NCI-H2081 treated with DMSO at 0.1 percent for 48 hours (cell line): Measurements from ENCODE around the gene ANGPT4.
"Not testable (repeated sequence)": the region's sequence is repeated elsewhere in the genome, so short reads cannot be mapped to it uniquely, and the experiment has no call there.

Experiments
- DNase-seq: peaks from one replicate; lab custom pipeline; 2025; lab: John Stamatoyannopoulos, UW

ANGPT4 gene

DNA sequence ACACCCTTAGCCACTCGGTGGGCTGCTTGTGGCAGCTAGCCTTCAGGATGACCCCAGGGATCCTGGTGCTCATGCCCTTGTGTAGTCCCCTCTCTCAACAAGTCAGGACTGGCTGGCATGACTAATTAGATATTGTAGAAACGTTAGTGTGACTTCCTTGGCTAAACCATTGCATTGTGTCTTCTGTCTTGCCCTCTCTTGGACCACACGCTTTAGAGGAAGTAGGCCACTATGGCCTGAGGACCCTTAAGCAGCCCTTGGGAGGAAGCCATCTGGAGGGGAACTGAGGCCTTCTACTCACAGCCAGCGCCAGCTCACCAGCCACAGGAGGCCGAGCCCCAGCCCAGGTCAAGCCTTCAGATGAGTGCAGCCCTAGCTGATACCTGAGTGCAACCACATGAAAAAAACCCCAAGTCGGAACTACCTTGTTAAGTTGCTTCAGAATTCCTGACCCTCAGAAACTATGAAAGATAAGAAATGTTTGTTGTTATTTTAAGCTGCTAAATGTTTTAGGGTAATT lies 10.1 kb downstream of the ANGPT4 start:
- DNase-seq = no peak

DNA sequence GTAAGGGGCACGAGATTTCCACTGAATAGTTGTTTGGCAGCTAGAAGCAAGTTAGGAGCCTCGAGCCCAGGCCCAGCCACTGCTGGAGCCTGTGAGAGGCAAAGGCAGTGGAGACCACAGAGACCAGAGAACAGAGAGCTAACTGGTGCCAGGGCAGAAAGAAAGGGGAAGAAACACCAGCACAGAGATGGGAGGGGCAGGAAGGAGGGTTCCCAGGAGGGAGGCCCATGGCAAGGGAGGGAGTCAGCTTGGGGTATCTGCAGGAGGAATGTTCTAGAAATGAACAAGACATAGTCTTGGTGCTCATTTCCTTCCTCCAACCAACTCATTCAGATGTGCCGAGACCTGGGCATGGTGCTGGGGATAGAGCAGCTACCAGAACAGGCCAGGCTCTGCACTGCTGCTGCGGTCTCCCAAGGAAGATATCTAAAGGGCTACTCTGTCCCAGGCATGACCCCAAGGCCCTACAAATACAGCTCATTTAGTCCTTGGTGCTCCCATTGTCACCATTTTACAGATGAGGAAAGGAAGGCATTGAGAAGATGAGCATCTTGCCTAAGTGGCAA lies 10.7 kb downstream of the ANGPT4 start:
- no peak for DNase-seq

DNA sequence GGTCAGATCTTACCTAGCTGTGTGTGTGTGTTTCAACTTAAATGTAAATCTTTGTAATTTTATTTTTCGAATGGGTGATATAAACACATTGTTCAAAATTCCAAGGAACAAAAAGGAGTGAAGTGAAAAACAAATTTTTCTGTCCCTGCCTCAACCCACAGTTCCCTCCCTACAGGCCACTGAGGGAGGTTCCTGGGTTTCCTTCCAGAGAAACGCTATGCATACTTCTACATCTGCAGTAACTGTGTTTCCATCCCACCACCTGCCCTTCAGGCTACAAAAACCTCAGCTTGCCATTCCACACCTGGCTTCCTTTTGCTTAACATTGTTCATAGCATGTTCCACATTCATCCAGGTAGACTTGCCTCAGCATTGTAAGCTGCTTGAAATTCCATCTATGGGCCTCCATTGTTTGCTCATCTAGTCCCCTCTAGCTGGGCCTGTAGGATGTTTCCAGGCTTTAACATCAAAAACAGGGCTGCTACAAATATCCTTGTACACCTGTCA lies 12.0 kb downstream of the ANGPT4 start:
- DNase-seq = no peak

DNA sequence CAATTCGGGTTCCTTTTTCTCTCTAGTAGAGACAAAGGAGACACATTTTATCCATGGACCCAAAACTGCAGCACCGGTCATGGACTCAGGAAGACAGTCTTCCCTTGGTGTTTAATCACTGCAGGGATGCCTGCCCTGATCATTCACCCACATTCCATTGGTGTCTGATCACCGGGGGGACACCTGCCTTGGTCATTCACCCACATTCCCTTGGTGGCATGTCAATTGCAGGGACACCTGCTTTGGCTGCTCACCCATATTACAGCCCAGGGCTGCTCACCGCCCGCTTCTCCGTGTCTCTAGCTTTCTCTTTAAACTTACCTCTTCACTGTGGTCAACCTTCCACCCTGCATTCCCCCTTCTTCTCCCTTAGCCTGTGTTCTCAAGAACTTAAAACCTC lies 18.7 kb downstream of the ANGPT4 start:
- DNase-seq = not testable (repeated sequence)

DNA sequence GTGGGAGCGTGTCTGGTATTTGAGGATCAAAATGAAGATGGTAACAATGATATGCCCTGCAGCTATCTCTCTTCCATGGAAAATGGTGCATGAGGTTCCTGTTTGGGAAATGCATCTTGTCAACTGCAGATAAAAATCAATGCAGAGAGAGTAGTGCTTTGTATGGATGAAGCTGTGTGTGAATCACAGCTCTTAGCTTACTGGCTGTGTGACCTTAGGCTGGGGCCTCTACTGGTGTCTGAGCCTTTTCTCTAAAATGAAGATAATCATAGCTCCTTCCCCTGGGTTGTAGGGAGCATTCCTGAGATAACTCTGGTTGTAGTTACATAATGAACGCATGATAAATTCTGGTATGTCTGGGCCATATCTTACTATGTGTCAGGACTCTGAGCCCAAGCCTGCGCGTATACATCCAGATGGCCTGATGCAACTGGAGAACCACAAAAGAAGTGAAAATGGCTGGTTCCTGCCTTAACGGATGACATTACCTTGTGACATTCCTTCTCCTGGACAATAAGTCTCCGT lies 19.6 kb downstream of the ANGPT4 start:
- DNase-seq = no peak

DNA sequence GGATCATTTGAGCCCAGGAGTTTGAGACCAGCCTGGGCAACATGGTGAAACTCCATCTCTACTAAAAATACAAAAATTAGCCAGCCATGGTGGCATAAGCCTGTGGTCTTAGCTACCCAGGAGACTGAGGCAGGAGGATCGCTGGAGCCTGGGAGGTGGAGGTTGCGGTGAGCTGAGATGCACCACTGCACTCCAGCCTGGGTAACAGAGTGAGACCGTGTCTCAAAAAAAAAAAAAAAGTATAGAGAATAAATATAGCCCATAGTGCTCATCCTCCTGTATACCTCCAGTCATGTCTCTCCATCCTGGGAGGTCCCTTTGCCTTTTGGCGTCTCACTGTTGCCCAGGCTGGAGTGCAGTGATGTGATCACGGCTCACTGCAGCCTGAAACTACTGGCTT lies 23.8 kb downstream of the ANGPT4 start:
- DNase-seq = not testable (repeated sequence)

DNA sequence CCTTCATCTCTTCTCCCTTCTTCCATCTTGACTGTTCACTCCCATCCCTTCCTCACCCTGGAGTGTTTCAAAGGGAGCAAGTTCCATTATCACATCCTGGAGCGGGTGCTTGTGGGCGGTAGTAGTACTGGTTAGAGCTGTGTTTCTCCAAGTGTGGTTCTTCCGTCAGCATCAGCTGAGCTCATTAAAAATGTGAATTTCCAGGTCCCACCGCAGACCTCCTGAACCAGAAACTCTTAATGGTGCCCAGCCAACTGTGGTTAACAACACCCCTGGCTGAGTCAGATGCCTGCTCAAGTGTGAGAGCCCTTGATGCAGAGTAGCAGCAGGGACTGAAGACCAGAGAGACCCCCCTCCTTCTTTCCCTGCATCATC lies 24.4 kb downstream of the ANGPT4 start:
- DNase-seq = no peak

DNA sequence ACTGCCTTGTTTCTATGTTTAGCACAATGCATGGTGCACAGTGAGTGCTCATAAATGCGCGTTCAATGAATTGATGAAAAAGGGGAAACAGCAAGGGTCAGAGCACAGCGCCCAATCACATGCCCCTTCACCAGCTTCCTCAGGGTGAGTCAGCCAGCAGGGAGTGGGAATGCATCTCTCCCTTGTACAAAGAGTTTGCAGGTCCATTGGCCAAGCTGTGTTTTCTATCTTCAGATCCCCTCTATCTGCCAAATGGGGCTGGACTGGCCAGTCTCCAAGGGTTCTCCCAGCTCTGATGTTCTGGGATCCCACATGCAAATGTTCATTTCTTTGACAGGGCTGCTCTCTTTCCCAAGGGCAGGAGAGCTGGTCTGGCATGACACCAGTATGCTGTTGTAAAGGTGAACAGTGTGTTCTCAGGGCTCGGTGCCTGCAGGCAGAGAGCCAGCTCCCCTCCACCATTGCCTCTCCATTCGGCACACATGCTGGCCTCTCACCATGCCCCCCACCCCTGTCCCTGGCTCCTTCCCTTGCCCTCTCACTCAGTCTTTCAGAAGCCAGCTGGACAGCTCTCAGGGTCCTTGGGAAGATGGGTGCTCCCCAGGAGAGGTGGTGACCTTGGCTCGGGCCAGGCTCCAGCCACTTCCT lies 25.0 kb downstream of the ANGPT4 start:
- DNase-seq = no peak

DNA sequence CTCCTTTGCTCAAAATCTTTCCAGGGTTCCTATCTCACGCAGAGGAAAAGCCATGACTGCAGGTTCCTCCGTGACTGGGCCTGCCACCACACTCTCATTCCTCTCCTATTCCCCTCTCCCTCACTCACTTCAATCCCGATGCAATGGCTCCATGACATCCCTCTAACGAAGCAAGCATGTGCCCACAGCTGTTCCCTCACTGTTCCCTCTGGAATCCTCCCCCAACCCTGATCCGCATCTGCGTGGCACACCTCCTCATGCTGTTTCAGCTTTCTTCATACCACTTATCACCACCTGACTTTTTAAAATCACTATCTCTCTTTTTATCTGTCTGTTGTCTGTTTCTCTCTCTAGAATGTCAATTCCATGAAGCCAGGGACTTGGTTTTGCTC lies 25.5 kb downstream of the ANGPT4 start:
- DNase-seq = no peak

DNA sequence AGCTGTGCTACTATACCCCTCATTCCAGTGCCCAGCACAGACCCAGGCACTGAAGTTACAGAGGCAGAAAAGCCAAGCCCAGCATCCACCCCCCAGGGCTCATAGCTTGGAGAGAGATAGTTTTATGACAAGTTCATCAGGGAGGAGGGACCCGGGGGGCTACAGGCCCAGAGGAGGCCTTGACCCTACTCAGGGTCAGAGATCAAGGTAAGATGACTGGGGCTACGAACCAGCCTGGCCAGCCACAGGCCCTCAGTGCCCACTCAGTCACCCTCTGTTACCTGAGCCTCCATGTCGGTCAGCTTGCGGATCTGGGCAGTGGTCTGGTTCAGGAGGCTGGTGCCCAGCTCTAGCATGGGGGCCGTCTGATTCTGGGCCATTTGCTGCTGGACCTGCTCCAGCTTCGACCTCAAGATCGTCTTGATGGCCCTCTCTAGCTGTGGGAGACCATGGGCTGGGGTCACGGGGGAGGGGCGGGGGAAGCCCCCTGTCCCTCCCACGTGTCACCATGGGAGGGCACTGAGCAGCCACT lies 26.1 kb downstream of the ANGPT4 start:
- DNase-seq = no peak

DNA sequence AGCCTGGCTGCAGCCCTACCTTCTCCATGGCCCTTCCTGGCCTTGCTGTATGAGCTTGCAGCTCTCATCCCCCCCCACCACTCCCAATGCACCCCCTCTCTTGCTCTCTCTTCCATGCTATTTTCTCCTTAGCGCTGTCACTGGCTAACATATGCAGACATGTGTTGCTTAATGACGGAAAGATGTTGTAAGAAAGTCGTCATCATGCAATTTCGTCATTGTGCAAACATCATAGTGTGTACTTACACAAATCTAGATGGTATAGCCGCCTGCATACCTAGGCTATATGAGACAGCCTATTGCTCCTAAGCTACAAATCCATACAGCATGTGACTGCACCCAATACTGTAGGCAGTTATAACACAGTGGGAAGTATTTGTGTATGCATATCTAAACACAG lies 27.0 kb downstream of the ANGPT4 start:
- DNase-seq = no peak

DNA sequence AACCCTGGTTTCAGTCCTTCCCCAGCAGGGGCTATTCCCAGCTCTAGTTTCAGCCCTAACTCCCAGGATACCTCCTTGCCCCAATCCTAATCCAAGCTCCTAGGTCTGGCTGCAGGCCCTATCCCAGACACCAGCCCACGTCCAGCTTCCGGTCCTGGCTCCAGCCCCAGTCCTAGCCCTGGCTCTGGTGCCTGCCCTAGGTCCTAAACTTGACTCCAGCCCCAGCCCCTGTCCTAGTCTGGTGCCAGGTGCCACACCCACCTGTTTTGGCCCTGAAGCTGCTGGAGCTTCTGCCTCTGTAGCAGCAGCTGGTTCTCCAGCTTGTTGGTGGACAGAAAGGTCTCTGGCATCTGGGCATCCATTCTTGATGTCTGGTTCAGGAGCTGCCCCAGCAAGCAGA lies 28.1 kb downstream of the ANGPT4 start:
- no peak for DNase-seq

DNA sequence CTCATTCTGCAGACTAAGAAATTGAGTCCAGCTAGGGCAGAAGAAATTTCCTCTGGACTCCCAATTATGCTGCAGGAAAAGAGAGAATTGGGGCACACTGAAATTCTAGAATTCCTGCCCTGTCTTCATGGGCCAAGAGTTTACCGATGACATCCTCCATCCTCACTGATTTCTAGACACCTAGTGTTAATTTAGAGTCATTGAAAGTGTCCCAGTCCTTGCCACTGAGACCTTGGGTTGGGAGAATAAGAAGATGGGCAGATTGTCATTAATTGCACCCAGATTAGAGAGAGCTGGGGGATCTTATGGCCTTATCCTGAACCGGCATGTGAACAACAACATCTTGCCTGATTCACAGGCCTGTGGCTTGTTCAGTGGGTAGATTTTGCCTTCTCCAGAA lies 29.0 kb downstream of the ANGPT4 start:
- no peak for DNase-seq

DNA sequence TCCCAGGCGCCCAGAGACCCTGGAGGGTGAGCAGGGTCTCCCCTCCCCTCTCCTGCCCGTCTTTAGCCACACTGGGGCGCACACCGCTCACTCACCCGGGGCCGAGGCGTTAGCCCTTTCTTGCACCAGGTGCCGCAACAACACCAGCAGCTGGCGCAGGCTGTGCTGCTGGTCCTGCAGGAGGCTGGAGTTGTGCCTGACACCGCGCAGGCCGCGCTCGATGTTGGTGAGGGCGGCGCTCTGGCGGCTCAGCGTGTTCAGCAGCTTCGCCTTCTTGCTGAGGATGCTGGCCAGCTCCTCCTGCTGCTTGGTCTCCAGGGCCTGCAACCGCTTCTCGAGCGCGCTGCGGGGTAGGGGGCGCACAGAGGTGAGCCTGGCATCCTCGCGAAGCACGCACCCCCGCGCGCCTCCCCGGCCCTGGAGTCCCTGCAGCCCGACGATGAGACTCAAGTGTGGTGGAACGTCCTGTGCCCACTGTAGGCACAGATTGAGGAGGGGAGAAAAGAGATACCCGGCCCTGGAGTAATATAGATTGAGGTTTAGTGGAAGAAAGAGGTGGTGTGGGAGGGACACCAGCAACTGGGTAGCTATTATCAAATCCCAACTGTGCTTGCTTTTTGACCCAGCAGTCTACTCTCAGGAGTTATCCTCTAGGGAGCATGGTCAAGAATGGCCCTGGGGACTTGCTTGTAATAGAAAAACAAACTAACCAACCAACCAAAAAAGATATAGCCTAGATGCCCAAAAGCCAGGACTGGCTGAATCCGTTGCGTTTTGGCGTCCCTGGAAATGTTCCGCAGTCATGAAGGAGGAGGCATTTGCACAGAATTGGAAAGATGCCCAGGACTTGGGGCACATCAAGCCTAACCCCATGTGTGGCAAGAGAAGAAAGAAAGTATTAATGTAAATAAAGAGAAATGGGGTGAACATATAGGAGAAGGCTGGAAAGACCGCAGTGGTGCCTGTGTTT lies 30.9 kb downstream of the ANGPT4 start:
- DNase-seq = no peak

DNA sequence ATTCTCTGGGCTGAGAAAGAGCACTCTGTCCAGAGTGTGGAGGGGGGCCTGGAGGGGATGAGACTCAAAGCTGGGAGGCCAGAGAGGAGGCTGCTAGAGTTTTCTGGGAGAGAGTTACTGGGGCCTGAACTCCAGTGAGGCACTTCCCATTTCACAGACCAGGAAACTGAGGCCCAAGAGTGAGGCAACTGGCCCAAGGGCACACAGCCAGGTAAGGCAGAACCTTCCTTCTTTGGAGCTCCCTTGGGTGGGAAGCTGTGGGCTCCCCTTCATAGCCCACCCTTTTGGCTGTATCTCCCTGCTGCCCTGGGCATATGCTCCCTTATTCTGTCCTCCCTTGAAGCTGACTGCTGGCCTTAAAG lies 34.4 kb downstream of the ANGPT4 start:
- no peak for DNase-seq

DNA sequence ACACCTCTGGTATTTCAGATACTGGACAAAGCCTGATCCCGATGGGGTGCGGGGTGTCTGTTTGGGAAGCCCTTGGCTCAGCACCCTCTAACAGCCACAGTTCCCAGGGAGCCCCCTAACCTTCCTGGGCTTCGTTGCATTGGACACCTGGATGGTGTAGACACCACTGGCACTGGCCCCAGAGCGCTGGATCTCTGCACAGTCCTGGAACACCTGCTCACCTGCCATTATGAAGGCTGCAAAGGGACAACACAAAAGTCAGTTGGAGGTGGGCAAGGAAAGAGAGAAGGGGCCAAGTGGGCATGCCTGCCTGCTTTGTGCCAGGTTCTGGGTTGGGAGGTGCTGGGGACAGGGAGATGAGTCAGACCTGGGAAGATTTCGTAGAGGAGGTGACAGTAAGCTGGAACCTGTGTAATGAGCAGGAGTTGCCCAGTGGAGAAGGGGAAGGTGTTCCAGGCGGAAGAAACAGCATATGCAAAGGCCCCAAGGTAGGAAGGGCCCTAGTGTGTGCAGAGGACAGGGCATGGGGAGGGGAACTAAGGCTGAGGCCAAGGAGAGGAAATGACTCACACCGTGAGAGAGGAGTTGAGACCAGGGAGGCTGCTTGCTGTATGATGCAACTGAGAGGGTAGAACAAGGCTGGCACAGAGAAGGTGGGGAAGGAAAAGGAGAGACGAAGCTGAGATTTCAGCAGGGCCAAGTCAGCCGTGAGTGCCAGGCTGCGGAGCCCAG lies 34.9 kb downstream of the ANGPT4 start:
- DNase-seq = no peak

DNA sequence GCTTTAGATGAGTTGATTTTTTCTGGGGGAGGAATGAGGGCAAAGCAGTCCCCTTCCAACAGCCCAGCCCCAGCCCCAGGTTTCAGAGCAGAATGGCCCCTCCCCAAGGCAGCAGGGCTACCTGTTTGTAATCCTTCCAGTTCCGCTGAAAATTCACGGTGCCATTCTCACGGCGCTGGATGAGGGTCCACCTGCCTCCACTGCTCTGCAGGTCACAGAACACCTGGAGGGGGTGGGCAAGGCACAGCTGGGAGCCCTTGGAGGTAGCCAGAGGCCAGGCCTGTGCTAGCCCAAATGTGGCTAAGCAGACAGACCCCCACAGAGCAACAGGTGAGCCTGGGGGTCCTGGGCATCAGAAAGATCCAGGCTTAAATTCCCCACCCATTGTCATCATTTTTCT lies 36.5 kb downstream of the ANGPT4 start:
- DNase-seq = no peak

DNA sequence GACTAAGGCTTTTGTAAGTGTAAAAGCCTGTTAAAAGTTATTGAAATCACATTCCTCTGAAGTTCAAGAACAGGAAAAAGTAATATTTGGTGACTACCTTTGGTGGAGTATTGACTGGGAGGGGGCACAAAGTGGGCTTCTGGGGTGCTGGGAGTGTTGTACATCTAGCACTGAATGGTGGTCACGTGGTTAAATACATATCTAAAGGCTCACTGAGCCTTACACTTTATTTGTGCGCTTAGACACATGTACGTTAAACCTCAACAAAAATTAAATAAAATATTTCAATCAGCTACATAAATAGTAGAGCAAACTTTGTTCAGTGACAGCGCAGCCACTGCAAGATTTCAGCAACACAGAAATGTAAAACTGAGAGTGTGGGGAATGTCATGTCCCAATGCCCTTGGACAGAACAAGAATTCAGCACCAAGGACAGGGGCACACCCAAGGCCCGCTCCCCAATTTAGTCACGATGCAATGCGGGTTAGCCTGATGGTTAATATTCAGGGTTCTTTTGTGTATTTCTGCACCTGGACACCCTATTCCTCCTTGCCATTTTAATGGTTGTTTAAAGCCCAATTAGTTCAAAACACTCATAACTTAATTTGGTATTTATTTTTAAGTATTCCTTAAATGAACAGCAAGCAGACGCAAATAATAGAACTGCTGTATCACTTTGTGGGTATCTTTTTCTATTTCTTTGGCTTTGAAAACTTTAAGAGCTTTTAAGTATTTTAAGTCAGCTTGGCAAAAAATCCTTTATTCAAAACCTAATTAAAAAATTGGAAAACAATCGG lies 37.4 kb downstream of the ANGPT4 start:
- no peak for DNase-seq

DNA sequence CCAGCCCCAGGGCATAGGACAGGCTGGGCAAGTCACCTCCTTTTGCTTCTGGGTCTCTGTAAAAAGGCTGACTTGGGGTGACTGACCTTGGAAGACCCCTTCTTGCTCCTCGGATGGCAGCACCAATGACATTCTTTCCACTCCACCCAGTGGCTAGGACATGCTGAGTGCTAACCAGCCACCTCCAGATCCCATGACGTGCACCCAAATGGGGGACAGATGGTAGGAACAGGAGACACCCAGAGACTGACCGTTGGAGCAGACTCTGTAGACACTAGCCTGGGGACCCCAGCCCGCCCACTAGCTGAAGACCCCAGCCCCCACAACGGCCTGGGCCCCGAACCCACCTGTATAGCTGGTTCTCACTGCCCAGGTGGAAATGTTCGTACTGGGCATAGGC lies 38.3 kb downstream of the ANGPT4 start:
- DNase-seq = no peak

DNA sequence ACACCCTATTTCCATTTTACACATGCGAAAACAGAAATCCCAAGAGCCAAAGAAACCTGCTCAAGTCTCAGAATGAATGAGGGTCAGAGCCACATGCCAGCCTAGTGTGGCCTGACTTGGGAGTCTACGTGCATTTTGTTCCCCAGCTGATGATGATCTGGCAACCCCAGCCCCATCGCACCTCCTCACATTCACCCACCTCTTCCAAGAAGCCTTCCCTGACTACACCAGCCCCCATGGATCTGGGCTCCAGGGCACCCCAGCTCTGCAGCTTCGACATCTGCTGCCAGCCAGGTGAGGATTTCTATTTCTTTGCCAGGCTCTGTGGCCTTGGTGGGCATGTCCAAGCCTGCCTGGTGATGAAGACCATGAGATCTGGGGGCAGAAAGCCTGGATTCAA lies 41.0 kb downstream of the ANGPT4 start:
- DNase-seq = no peak
